Aorta (tissue), 5 donors: Measurements from ENCODE around the gene ACTC1. TPM values are rescaled to one million over a fixed set of nuclear protein-coding genes. Genes with fewer than 3 reads are reported as not detected.
A peak's percentile ranks its signal among the peaks of the same experiment; 100 is the strongest.

Experiments
- ATAC-seq: fragments of 200-7000 bp; cut with Tn5 transposase; one replicate; pipeline ENCODE4 v1.9.1; 2022; ENCODE audit warnings: moderate library complexity; ENCODE audit not compliant: low FRiP score
- DNase-seq, 2 donors: peaks; one replicate each; pipeline ENCODE4 v3.0.0-alpha.2; 2020
- H3K27ac ChIP-seq, 2 donors: one replicate each; pipeline ENCODE4 v1.5.1; 2013; ENCODE audit warnings: low read length in 2 of 2, mild to moderate bottlenecking in 2 of 2, moderate library complexity in 2 of 2, control low read depth in 1 of 2, inconsistent platforms in 1 of 2, low read depth in 1 of 2
- H3K27me3 ChIP-seq, 2 donors: one replicate each; pipeline ENCODE4 v1.6.1; 2013; ENCODE audit warnings: control low read depth in 1 of 2, low read length in 1 of 2, mild to moderate bottlenecking in 1 of 2, moderate library complexity in 1 of 2; ENCODE audit not compliant: insufficient read depth in 2 of 2, control insufficient read depth in 1 of 2
- H3K36me3 ChIP-seq, 2 donors: one replicate each; pipeline ENCODE4 v1.6.1; 2013; ENCODE audit warnings: control low read depth in 1 of 2, low read length in 1 of 2, mild to moderate bottlenecking in 1 of 2; ENCODE audit not compliant: insufficient read depth in 2 of 2, control insufficient read depth in 1 of 2
- H3K4me1 ChIP-seq, 2 donors: one replicate each; pipeline ENCODE4 v1.6.1; 2013; ENCODE audit warnings: low read length in 2 of 2, control low read depth in 1 of 2, mild to moderate bottlenecking in 1 of 2, moderate library complexity in 1 of 2; ENCODE audit not compliant: insufficient read depth in 2 of 2, control insufficient read depth in 1 of 2
- H3K4me3 ChIP-seq, 2 donors: one replicate each; pipeline ENCODE4 v1.5.1; 2013; ENCODE audit warnings: low read length in 2 of 2, control low read depth in 1 of 2, mild to moderate bottlenecking in 1 of 2
- H3K9me3 ChIP-seq: one replicate; pipeline ENCODE4 v1.6.1; 2013; ENCODE audit warnings: mild to moderate bottlenecking, low read length; ENCODE audit not compliant: control insufficient read depth
- WGBS, 2 donors: extraction: QIAGEN DNeasy Blood & Tissue Kit; methylation state at CpG; one replicate each; pipeline ENCODE4 v1.1.7; 2013; 5-methylcytosine and 5-hydroxymethylcytosine counted together
- intact Hi-C, 2 donors: fragments of 100-400 bp; cut with DNase I; formaldehyde crosslinking; loops; one replicate each; pipeline versions ENCODE4 v1.14.2 to v1.15.0; 2022
- polyA plus RNA-seq, 2 donors: library from polyadenylated mRNA; stranded (reverse); fragments of 200-250 nt; gene quantifications; one replicate each; pipeline ENCODE4 v1.2.3, GENCODE V29; 2013
- total RNA-seq, 2 donors: library from RNA; stranded (reverse); fragmentation: NEBNext Ultra II Directional; extraction: Animal tissue kit (Norgen Biotek cat#: 25700); gene quantifications; one replicate each; pipeline ENCODE4 v1.2.1, GENCODE V29; 2021
- donor health status: healthy with polysubstance abuse.
- donor health status: Bipolar disorder and iron deficiency.
- donor health status: DM: no; HTN: no; CAD: no.
- donor health status: DM: no; HTN: no; CAD: no.
- donor health status: DM: yes; HTN: yes; CAD: no.

Gene ACTC1
- total and polyA plus RNA-seq, 4 donors = 28.6 to 2,067 (median 71.4) TPM

DNA sequence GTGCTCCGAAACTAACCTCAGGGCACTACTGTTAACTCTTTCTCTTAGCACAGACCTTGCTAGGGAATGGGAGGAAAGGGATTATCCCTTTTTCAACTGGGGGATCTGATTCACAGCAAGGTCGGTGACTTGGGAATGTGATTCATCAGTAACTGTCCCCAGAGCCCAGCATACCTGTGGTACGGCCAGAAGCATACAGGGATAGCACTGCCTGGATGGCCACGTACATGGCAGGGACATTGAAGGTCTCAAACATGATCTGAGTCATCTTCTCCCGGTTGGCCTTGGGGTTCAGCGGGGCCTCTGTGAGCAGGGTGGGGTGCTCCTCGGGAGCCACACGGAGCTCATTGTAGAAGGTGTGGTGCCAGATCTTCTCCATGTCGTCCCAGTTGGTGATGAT lies 2.3 kb downstream of the ACTC1 start:
- Histone ChIP-seq H3K9me3 (no peaks in the 10 kb centered on the region), H3K36me3 (peaks cover 3 to 4% of the 10 kb centered on the region in 2 donors), H3K4me1 (peaks cover 0 to 6% of the 10 kb centered on the region in 2 donors), H3K27me3 (no peaks in the 10 kb centered on the region), H3K27ac (no peak overlapping the region), H3K4me3 (no peak overlapping the region)
- 82% methylated on average over 9 of the region's 9 CpGs for WGBS, 2 donors
- intact Hi-C loops = loop anchor here in 1 of 2 donors (5.0 kb wide), 1 partner anchor 86 kb away; no protein-coding TSS in a partner anchor
- DNase-seq (no peak), ATAC-seq (no peak)

DNA sequence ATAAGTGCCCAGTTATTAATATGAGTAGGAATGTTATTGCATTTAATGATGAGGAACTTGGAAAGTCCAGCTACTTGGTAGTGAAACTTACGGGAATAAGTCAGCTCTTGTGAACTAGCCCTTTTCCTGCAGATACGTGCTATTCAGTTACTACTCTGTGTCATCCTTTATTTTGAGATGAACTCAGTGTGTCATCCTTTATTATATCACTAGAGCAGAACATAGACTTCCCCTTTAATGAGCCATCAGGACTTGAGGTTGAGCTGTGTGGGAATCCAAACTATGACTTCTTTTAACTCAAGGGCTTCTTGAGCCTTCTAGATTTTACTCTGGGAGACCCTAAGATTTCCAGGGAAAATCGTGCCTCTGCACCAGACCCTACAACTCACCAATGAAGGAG lies 3.6 kb downstream of the ACTC1 start:
- H3K9me3 ChIP-seq = no peaks in the 10 kb centered on the region
- H3K27ac ChIP-seq = no peak overlapping the region
- H3K36me3 ChIP-seq = peaks cover 3 to 4% of the 10 kb centered on the region in 2 donors
- ATAC-seq (no peak), DNase-seq (no peak)
- no peak overlapping the region for H3K4me3 ChIP-seq
- H3K27me3 ChIP-seq = no peaks in the 10 kb centered on the region
- 64 to 67% methylated on average over 3 of the region's 3 CpGs for WGBS, 2 donors
- H3K4me1 ChIP-seq = peaks cover 0 to 1% of the 10 kb centered on the region in 2 donors
- intact Hi-C loops = loop anchor here in 1 of 2 donors (5.0 kb wide), 1 partner anchor 84 kb away; no protein-coding TSS in a partner anchor

DNA sequence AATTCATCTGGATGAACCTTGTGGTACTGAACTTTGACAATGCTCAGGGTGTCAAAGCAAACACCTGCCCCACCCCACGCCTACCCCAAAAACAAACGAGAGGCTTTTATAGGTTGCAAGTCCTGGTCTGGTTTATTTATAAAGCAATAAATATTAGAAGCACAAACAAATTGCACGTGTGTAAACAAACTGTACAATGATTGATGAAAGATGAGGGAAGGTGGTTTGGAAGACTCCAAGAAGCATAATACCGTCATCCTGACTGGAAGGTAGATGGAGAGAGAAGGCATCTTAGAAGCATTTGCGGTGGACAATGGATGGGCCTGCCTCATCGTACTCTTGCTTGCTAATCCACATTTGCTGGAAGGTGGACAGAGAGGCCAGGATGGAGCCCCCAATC lies 5.2 kb downstream of the ACTC1 start:
- intact Hi-C loops = loop anchor here in 1 of 2 donors (5.0 kb wide), 1 partner anchor 83 kb away; no protein-coding TSS in a partner anchor
- Histone ChIP-seq H3K36me3 (peaks cover 3 to 4% of the 10 kb centered on the region in 2 donors), H3K4me3 (no peak overlapping the region), H3K9me3 (no peaks in the 10 kb centered on the region), H3K4me1 (no peaks in the 10 kb centered on the region), H3K27ac (no peak overlapping the region), H3K27me3 (no peaks in the 10 kb centered on the region)
- WGBS, 2 donors = 62 to 70% methylated on average over 6 of the region's 6 CpGs
- no peak for DNase-seq
- no peak for ATAC-seq

DNA sequence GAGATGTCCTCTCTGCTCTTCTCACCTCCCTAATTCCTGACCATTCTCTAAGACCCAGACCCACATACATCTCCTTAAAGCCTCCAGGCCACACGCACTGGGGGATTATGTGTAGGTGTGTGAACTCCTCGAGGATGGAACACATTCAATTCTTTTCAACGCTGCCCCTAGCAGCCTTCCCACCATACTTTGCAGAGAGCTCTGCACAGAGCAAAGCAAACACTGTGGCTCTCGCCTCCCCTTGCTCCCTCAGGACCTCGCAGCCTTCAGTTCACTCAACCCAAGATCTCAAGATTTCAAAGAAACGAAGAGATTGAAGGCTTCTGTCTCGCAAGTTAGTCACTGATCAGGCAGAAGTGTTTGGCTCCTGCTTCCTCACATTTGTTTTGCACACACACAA lies 6.0 kb downstream of the ACTC1 start:
- intact Hi-C loops = no loop called here

DNA sequence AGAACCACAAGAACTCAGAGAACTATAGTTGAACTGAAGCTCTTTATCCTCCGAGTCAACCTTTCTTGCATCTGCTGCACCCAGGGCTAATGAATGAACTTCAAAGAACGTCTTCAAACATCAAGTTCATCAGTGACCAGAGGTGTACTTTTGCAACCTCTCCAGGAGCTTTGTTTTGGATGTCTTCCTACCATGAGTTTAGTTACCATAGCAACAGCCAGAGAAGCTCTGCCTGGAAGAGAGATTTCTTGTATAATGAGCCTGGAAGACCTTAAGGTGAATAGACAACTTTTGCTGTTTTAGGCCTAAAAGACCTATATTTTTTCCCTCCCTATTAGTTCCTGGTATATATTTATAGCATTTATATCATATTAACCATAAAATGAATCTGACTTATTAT lies 9.1 kb downstream of the ACTC1 start:
- 88 to 90% methylated on average over 2 of the region's 2 CpGs for WGBS, 2 donors

More for the DNA sequence above, 6.0 kb downstream of the ACTC1 start:
- H3K27me3 ChIP-seq = no peaks in the 10 kb centered on the region
- DNase-seq (no peak), ATAC-seq (no peak)
- peaks cover 3 to 4% of the 10 kb centered on the region in 2 donors for H3K36me3 ChIP-seq
- 44 to 60% methylated on average over 7 of the region's 7 CpGs for WGBS, 2 donors
- H3K4me1 ChIP-seq = peaks cover 0 to under 1% of the 10 kb centered on the region in 2 donors
- no peak overlapping the region for H3K27ac ChIP-seq
- H3K4me3 ChIP-seq = no peak overlapping the region
- no peaks in the 10 kb centered on the region for H3K9me3 ChIP-seq

DNA sequence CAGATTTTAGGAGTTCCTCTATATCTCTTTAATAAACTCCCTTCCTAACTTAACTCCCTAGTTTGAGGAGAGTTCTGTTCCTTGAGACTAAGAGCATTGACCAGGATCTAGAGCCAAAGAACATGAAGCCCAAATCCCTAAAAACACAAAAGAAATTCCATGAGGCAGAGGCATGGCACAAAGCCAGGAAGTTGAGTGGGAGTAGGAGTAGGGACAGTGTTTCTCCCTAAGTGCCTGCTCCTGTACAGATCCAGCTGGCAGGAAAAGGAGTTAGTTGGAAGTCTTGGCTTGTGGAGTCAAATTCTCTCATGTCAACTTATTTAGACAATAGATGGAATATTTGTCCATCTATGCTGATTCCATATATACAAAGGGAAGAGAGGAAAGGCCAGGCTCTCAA lies 11.4 kb downstream of the ACTC1 start:
- ATAC-seq (peak; percentile 15), DNase-seq (no peak)
- Histone ChIP-seq H3K27me3 (no peaks in the 10 kb centered on the region), H3K36me3 (no peaks in the 10 kb centered on the region), H3K9me3 (no peaks in the 10 kb centered on the region), H3K27ac (no peak overlapping the region), H3K4me1 (peaks cover 0 to 5% of the 10 kb centered on the region in 2 donors), H3K4me3 (no peak overlapping the region)
- intact Hi-C loops = no loop called here

More for the DNA sequence above, 9.1 kb downstream of the ACTC1 start:
- H3K4me3 ChIP-seq = no peak overlapping the region
- H3K4me1 ChIP-seq = peaks cover 0 to 5% of the 10 kb centered on the region in 2 donors
- ATAC-seq (no peak), DNase-seq (no peak)
- H3K27ac ChIP-seq = no peak overlapping the region
- H3K36me3 ChIP-seq = peaks cover 3 to 4% of the 10 kb centered on the region in 2 donors
- no peaks in the 10 kb centered on the region for H3K27me3 ChIP-seq
- H3K9me3 ChIP-seq = no peaks in the 10 kb centered on the region
- intact Hi-C loops = no loop called here

DNA sequence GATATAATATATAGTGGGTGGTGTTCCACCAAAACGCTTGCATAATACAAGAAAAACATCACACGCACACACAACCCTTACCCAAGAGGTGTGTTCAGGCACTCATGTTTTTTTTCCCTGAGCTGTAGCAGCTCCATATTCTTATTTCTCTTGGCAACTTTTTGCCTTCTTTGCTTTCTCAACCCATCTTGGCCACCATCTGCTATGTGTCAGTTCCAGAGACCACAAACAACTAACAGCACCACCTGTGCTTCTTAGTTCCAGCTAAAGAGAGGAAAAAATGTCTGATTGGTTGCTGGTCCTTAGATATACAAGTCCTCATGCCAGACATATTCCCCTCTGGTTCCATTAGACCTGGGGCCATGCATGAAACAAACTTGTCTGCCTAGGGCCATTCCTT lies 11.9 kb downstream of the ACTC1 start:
- intact Hi-C loops = no loop called here
- Histone ChIP-seq H3K4me3 (no peak overlapping the region), H3K36me3 (no peaks in the 10 kb centered on the region), H3K27ac (no peak overlapping the region), H3K9me3 (no peaks in the 10 kb centered on the region), H3K4me1 (peaks cover 0 to 5% of the 10 kb centered on the region in 2 donors), H3K27me3 (no peaks in the 10 kb centered on the region)
- WGBS, 2 donors = 61 to 66% methylated on average over 2 of the region's 2 CpGs
- DNase-seq (no peak), ATAC-seq (no peak)

DNA sequence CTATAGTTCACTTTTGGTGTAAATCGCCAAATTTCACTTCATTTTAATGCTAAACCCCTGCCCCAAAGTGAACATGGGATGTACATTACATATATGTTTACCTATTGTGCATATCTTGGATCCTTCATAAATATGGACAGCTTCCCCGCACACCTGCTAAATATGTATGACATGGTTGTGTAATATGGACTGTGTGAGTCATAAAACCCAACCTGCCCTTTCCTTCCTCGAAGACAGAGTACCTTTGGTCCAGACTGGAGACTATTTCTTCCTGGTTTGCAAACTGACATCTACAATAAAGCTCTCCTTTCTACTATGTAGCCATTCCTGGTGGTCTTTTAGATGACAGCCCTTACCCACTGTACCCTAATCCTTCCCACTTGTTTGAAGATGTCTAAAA lies 12.4 kb downstream of the ACTC1 start:
- DNase-seq = no peak
- no peaks in the 10 kb centered on the region for H3K36me3 ChIP-seq
- intact Hi-C loops = no loop called here
- WGBS, 2 donors = 90 to 91% methylated on average over 3 of the region's 3 CpGs
- peaks cover 0 to 5% of the 10 kb centered on the region in 2 donors for H3K4me1 ChIP-seq
- no peaks in the 10 kb centered on the region for H3K9me3 ChIP-seq
- ATAC-seq = no peak
- H3K27ac ChIP-seq = no peak overlapping the region
- H3K27me3 ChIP-seq = no peaks in the 10 kb centered on the region
- no peak overlapping the region for H3K4me3 ChIP-seq

DNA sequence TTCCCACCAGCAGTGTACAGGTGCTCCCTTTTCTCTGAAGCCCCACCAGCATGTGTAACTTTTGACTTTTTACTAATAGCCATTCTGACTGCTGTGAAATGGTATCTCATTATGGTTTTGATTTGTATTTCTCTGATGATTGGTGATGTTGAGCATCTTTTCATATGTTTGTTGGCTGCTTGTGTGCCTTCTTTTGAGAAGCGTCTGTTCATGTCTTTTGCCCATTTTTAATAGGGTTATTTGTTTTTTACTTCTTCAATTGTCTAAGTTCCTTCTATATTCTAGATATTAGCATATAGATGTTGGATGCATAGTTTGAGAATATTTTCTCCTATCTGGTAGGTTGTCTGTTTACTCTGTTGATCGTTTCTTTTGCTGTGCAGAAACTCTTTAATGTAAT lies 14.6 kb downstream of the ACTC1 start:
- DNase-seq (no peak), ATAC-seq (no peak)
- intact Hi-C loops = no loop called here
- no peaks in the 10 kb centered on the region for H3K9me3 ChIP-seq
- H3K27ac ChIP-seq = no peak overlapping the region
- no peaks in the 10 kb centered on the region for H3K36me3 ChIP-seq
- 73 to 76% methylated on average over 2 of the region's 2 CpGs for WGBS, 2 donors
- peaks cover 0 to 5% of the 10 kb centered on the region in 2 donors for H3K4me1 ChIP-seq
- H3K4me3 ChIP-seq = no peak overlapping the region
- no peaks in the 10 kb centered on the region for H3K27me3 ChIP-seq
